SK-N-SH (cell line): ENCODE measurements around the gene TOLLIP. TPM values are rescaled to one million over a fixed set of nuclear protein-coding genes. Genes with fewer than 3 reads are reported as not detected.

Source experiments
- CTCF ChIA-PET: fragments of 300-600, 350-600 bp; formaldehyde crosslinking; extraction: SDS; loops from one replicate; lab custom pipeline; 2021; lab: Yijun Ruan, JAX
- POLR2A ChIA-PET: fragments of 350-600 bp; sonication (Branson Sonifier 250); formaldehyde crosslinking; extraction: SDS; loops from one replicate; lab custom pipeline; 2020; ENCODE audit warnings: antibody characterized with exemption, inconsistent platforms; lab: Yijun Ruan, JAX
- DNase-seq: peaks from one replicate; pipeline ENCODE4 v3.0.0; 2012
- H2AFZ ChIP-seq: fragments of 200-600 bp; sonication (generic); 2 replicates; pipeline ENCODE4 v1.8.1; 2016; ENCODE audit warnings: antibody characterized with exemption, mild to moderate bottlenecking, low read depth
- H3F3A ChIP-seq: fragments of 200-600 bp; sonication (generic); replicated peaks from 2 replicates; pipeline ENCODE3; 2016; ENCODE audit warnings: antibody characterized with exemption, mild to moderate bottlenecking; ENCODE audit not compliant: insufficient read depth
- H3K27ac ChIP-seq, 2 experiments: fragments of 200-500 bp in 1 of 2; fragments of 200-600 bp in 1 of 2; sonication (Bioruptor generic) in 1 of 2; sonication (generic), shearing (Covaris generic) in 1 of 2; 2 replicates each; pipeline versions ENCODE4 v1.5.1 to v1.6.1; 2014 to 2016; ENCODE audit warnings: low read depth in 2 of 2, inconsistent platforms in 1 of 2, low read length in 1 of 2, mild to moderate bottlenecking in 1 of 2, mixed read lengths in 1 of 2
- H3K27me3 ChIP-seq: fragments of 200-600 bp; sonication (generic), shearing (Covaris generic); 2 replicates; pipeline ENCODE4 v1.6.1; 2016; ENCODE audit warnings: mixed run types; ENCODE audit not compliant: insufficient read depth
- H3K36me3 ChIP-seq, 2 experiments: fragments of 200-500 bp in 1 of 2; fragments of 200-600 bp in 1 of 2; sonication (Bioruptor generic) in 1 of 2; sonication (generic) in 1 of 2; replicated peaks in 1 of 2; 2 replicates each; pipeline versions ENCODE3 to v1.5.1; 2014 to 2016; ENCODE audit warnings: low read length in 1 of 2, mild to moderate bottlenecking in 1 of 2; ENCODE audit not compliant: insufficient read depth in 2 of 2, control insufficient read depth in 1 of 2
- H3K4me1 ChIP-seq, 2 experiments: fragments of 200-500 bp in 1 of 2; fragments of 200-600 bp in 1 of 2; sonication (Bioruptor generic) in 1 of 2; sonication (generic), shearing (Covaris generic) in 1 of 2; 2 replicates each; pipeline versions ENCODE4 v1.5.1 to v1.6.1; 2014 to 2016; ENCODE audit warnings: low read depth in 1 of 2, low read length in 1 of 2, mixed run types in 1 of 2; ENCODE audit not compliant: insufficient read depth in 2 of 2, control insufficient read depth in 1 of 2
- H3K4me2 ChIP-seq: fragments of 200-600 bp; sonication (generic), shearing (Covaris generic); 2 replicates; pipeline ENCODE4 v1.6.1; 2017; ENCODE audit warnings: mixed run types
- H3K4me3 ChIP-seq, 2 experiments: fragments of 200-500 bp in 1 of 2; fragments of 200-600 bp in 1 of 2; sonication (Bioruptor generic) in 1 of 2; sonication (generic), shearing (Covaris generic) in 1 of 2; 2 replicates each; pipeline versions ENCODE4 v1.5.1 to v1.8.1; 2014 to 2016; ENCODE audit warnings: low read depth in 2 of 2, inconsistent platforms in 1 of 2, low read length in 1 of 2, mild to moderate bottlenecking in 1 of 2, mixed read lengths in 1 of 2, moderate library complexity in 1 of 2
- H3K79me2 ChIP-seq: fragments of 200-600 bp; sonication (generic); 2 replicates; pipeline ENCODE4 v1.8.1; 2017; ENCODE audit warnings: mild to moderate bottlenecking; ENCODE audit not compliant: insufficient read depth
- H3K9ac ChIP-seq: fragments of 200-600 bp; sonication (generic); 2 replicates; pipeline ENCODE4 v1.6.1; 2017; ENCODE audit warnings: mixed run types
- H3K9me2 ChIP-seq: fragments of 200-600 bp; sonication (generic); 2 replicates; pipeline ENCODE4 v1.6.1; 2017; ENCODE audit warnings: mixed run types
- H3K9me3 ChIP-seq: fragments of 200-600 bp; sonication (generic); 2 replicates; pipeline ENCODE4 v1.6.1; 2017; ENCODE audit warnings: mixed run types, mild to moderate bottlenecking, moderate library complexity
- H4K20me1 ChIP-seq: fragments of 200-600 bp; sonication (generic); 2 replicates; pipeline ENCODE4 v1.6.1; 2017; ENCODE audit warnings: mild to moderate bottlenecking, mixed run types; ENCODE audit not compliant: insufficient read depth
- CHD2 ChIP-seq: fragments of 150-350 bp; IDR thresholded peaks from 2 replicates; pipeline ENCODE4 v1.6.1; 2018; ENCODE audit warnings: low read length; ENCODE audit not compliant: partially characterized antibody
- EZH2phosphoT487 ChIP-seq: fragments of 200-600 bp; sonication (generic); IDR thresholded peaks from 2 replicates; pipeline ENCODE4 v1.6.1; 2017; ENCODE audit warnings: low read depth, mixed run types, mild to moderate bottlenecking, antibody characterized with exemption, moderate library complexity, borderline replicate concordance
- FOSL2 ChIP-seq: IDR thresholded peaks from 2 replicates; pipeline ENCODE4 v1.4.0; 2012; ENCODE audit warnings: low read depth, mild to moderate bottlenecking, moderate library complexity, borderline replicate concordance
- GABPA ChIP-seq: IDR thresholded peaks from 2 replicates; pipeline ENCODE4 v1.4.0; 2012; ENCODE audit warnings: low read depth, mild to moderate bottlenecking
- GATA2 ChIP-seq: sonication (generic); formaldehyde crosslinking; IDR thresholded peaks from 2 replicates; pipeline ENCODE4 v1.5.0; 2020; ENCODE audit warnings: mild to moderate bottlenecking, missing genetic modification reagents
- NFIC ChIP-seq: IDR thresholded peaks from 2 replicates; pipeline ENCODE4 v1.4.0; 2012; ENCODE audit warnings: borderline replicate concordance
- NRF1 ChIP-seq: IDR thresholded peaks from 2 replicates; pipeline ENCODE4 v1.6.1; 2012; ENCODE audit warnings: low read depth, mild to moderate bottlenecking, low read length
- PBX3 ChIP-seq: IDR thresholded peaks from 2 replicates; pipeline ENCODE4; 2012
- RAD21 ChIP-seq: IDR thresholded peaks from 2 replicates; pipeline ENCODE4 v1.6.1; 2012; ENCODE audit warnings: mild to moderate bottlenecking, low read length
- RCOR1 ChIP-seq: fragments of 150-350 bp; IDR thresholded peaks from 2 replicates; pipeline ENCODE4 v1.6.1; 2017; ENCODE audit warnings: antibody characterized with exemption, low read length
- SIN3A ChIP-seq: IDR thresholded peaks from 2 replicates; pipeline ENCODE4 v1.6.1; 2012; ENCODE audit warnings: low read depth, mild to moderate bottlenecking, low read length, moderate library complexity, borderline replicate concordance
- SMC3 ChIP-seq: IDR thresholded peaks from 2 replicates; pipeline ENCODE4 v1.6.1; 2012; ENCODE audit warnings: low read depth, low read length, improper control_type of control experiment
- TAF1 ChIP-seq: IDR thresholded peaks from 2 replicates; pipeline ENCODE4 v1.6.1; 2012; ENCODE audit warnings: low read depth, mild to moderate bottlenecking, low read length, moderate library complexity, borderline replicate concordance
- TEAD4 ChIP-seq: IDR thresholded peaks from 2 replicates; pipeline ENCODE4 v1.4.0; 2012; ENCODE audit warnings: mild to moderate bottlenecking, borderline replicate concordance; ENCODE audit not compliant: insufficient read depth
- USF2 ChIP-seq: fragments of 150-350 bp; IDR thresholded peaks from 2 replicates; pipeline ENCODE4 v1.6.1; 2017; ENCODE audit warnings: antibody characterized with exemption, low read length, low read depth, borderline replicate concordance
- WGBS: methylation state at CpG from one replicate; pipeline ENCODE4 v1.1.6; 2017; ENCODE audit warnings: low lambda C conversion rate; 5-methylcytosine and 5-hydroxymethylcytosine counted together
- polyA plus RNA-seq, 3 experiments: library from polyadenylated mRNA; depleted of rRNA; stranded (reverse); fragments of >200 nt; gene quantifications; 2 replicates each; pipeline ENCODE4 v1.2.3, GENCODE V29; 2012

Gene TOLLIP
- polyA plus RNA-seq, 1 of the 3 experiments (the other 2 are of a cell fraction): 55.4 TPM

- no peaks in the 10 kb centered on the region for H3F3A ChIP-seq
- CTCF ChIA-PET: interaction anchor here (1.0 kb wide), 1 partner anchor 208 kb away, joined by 5 read pairs; no protein-coding TSS in a partner anchor
- H3K36me3 ChIP-seq: no peaks in the 10 kb centered on the region
- no peak overlapping the region for H2AFZ ChIP-seq
- H3K27ac ChIP-seq: no peak overlapping the region
- no peak overlapping the region for H3K4me2 ChIP-seq
- no peak for TF ChIP-seq GABPA
- H3K9me3 ChIP-seq: no peaks in the 10 kb centered on the region
- no peaks in the 10 kb centered on the region for H3K27me3 ChIP-seq
- no peak overlapping the region for H3K4me3 ChIP-seq
- H3K79me2 ChIP-seq: no peaks in the 10 kb centered on the region
- DNase-seq: peak; percentile 15
- 77% methylated on average over 33 of the region's 33 CpGs for WGBS
- H3K9me2 ChIP-seq: no peaks in the 10 kb centered on the region
- peaks cover 8 to 10% of the 10 kb centered on the region in 2 experiments; a peak in 2 of 4 replicates for H3K4me1 ChIP-seq
- POLR2A ChIA-PET: no interaction called here
- no peaks in the 10 kb centered on the region for H4K20me1 ChIP-seq
- no peak overlapping the region for H3K9ac ChIP-seq
These were observed 29.0 kb upstream of the TOLLIP start for GRCh38 chr11:1338201-1339065.

GRCh38 chr11:1337647-1338007, 28.2 kb upstream of the TOLLIP start:
- Histone ChIP-seq H3K4me1 (peaks cover 8 to 10% of the 10 kb centered on the region in 2 experiments; a peak in 2 of 4 replicates), H4K20me1 (no peaks in the 10 kb centered on the region), H2AFZ (no peak overlapping the region), H3K79me2 (no peaks in the 10 kb centered on the region), H3K9me2 (no peaks in the 10 kb centered on the region), H3K27ac (no peak overlapping the region), H3K27me3 (no peaks in the 10 kb centered on the region), H3F3A (no peaks in the 10 kb centered on the region), H3K9ac (no peak overlapping the region), H3K4me2 (no peak overlapping the region), H3K9me3 (no peaks in the 10 kb centered on the region), H3K4me3 (no peak overlapping the region), H3K36me3 (no peaks in the 10 kb centered on the region)
- ChIA-PET POLR2A (no interaction called here), CTCF (no interaction called here)
- peak; percentile 36 for DNase-seq
- no peak for TF ChIP-seq USF2
- TF ChIP-seq SIN3A: no peak
- WGBS: 74% methylated on average over 13 of the region's 25 CpGs

- H3F3A ChIP-seq: no peaks in the 10 kb centered on the region
- peaks cover 8 to 10% of the 10 kb centered on the region in 2 experiments; a peak in 2 of 4 replicates for H3K4me1 ChIP-seq
- H3K4me2 ChIP-seq: no peak overlapping the region
- no peak overlapping the region for H2AFZ ChIP-seq
- H4K20me1 ChIP-seq: no peaks in the 10 kb centered on the region
- ChIA-PET CTCF (no interaction called here), POLR2A (no interaction called here)
- WGBS: 40% methylated on average over 28 of the region's 95 CpGs
- H3K9me2 ChIP-seq: no peaks in the 10 kb centered on the region
- H3K9me3 ChIP-seq: no peaks in the 10 kb centered on the region
- H3K79me2 ChIP-seq: no peaks in the 10 kb centered on the region
- DNase-seq: peak; percentile 80
- H3K4me3 ChIP-seq: peak overlapping the region in 1 of 2 experiments; percentile 19; a peak in 1 of 4 replicates
- H3K27me3 ChIP-seq: no peaks in the 10 kb centered on the region
- H3K36me3 ChIP-seq: no peaks in the 10 kb centered on the region
- no peak overlapping the region for H3K9ac ChIP-seq
- no peak overlapping the region for H3K27ac ChIP-seq
- TF ChIP-seq GATA2 (CRISPR knock-in tag): no peak
- TF ChIP-seq NRF1: no peak
- TF ChIP-seq CHD2: no peak
- no peak for TF ChIP-seq EZH2phosphoT487
- no peak for TF ChIP-seq FOSL2
- no peak for TF ChIP-seq NFIC
- no peak for TF ChIP-seq RCOR1
- TF ChIP-seq PBX3: no peak
- no peak for TF ChIP-seq SMC3
- TF ChIP-seq RAD21: no peak
- TF ChIP-seq TEAD4: no peak
- no peak for TF ChIP-seq TAF1
These were observed 27.6 kb upstream of the TOLLIP start for GRCh38 chr11:1336836-1337646.
